ENCODE data around the gene PHLDA2. TPM values are rescaled to one million over a fixed set of nuclear protein-coding genes. Genes with fewer than 3 reads are reported as not detected.

The PHLDA2 gene
- total and polyA plus RNA-seq, 9 of the 15 experiments (the other 6 are each of a cell fraction or from before 2014, with no cell fraction given) = 0.43 to 42.4 (median 4.7) TPM

GRCh38 chr11:2888266-2888968, 40.8 kb downstream of the PHLDA2 start (continued):
- peak; percentile 53; the same call in 1 of the 2 replicates for TF ChIP-seq JUND (IDR thresholded peaks at IDR 0.05; ENCODE audit: borderline replicate concordance, low read depth, low read length)
- TF ChIP-seq JUND (tag; IDR thresholded peaks at IDR 0.05; ENCODE audit: borderline replicate concordance, low read depth, low read length) = no peak; the same call in 2 of the 3 replicates
- TF ChIP-seq CXXC5 (CRISPR knock-in tag; IDR thresholded peaks at IDR 0.05) = peak; percentile 50; the same call in 1 of the 2 replicates
- peak; percentile 56 for TF ChIP-seq EGR1 (conservative IDR thresholded peaks at IDR 0.05)
- peak; percentile 29; the same call in 1 of the 2 replicates for TF ChIP-seq ATF7 (IDR thresholded peaks at IDR 0.05)
- peak; percentile 95 for TF ChIP-seq REST (IDR thresholded peaks at IDR 0.05; ENCODE audit: borderline replicate concordance)
- TF ChIP-seq REST (CRISPR knock-in tag; IDR thresholded peaks at IDR 0.05; ENCODE audit: low read depth) = no peak
- TF ChIP-seq CC2D1A (IDR thresholded peaks at IDR 0.05) = peak; percentile 80; the same call in 1 of the 2 replicates
- TF ChIP-seq, protein P1, sequence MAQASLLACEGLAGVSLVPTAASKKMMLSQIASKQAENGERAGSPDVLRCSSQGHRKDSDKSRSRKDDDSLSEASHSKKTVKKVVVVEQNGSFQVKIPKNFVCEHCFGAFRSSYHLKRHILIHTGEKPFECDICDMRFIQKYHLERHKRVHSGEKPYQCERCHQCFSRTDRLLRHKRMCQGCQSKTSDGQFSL (CRISPR knock-in tag; IDR thresholded peaks at IDR 0.05) = peak; percentile 31; the same call in 1 of the 2 replicates
- TF ChIP-seq, protein P1 (tag; IDR thresholded peaks at IDR 0.05) = no peak
- TF ChIP-seq CTBP1 (IDR thresholded peaks at IDR 0.05; ENCODE audit: borderline replicate concordance) = peak; percentile 47; the same call in 1 of the 2 replicates
- no peak for TF ChIP-seq ZNF512 (tag; IDR thresholded peaks at IDR 0.05)
- TF ChIP-seq YY1 (IDR thresholded peaks at IDR 0.05; ENCODE audit: borderline replicate concordance in 1 of 3, control insufficient read depth in 1 of 3, extremely low read depth in 1 of 3, insufficient read depth in 3 of 3, insufficient read length in 1 of 3, insufficient replicate concordance in 2 of 3, low read depth in 1 of 3, low read length in 2 of 3) = peak in 1 of 3 experiments; percentile 37
- peak; percentile 94 for TF ChIP-seq ARID2 (IDR thresholded peaks at IDR 0.05)
- TF ChIP-seq SP1 (CRISPR knock-in tag; IDR thresholded peaks at IDR 0.05) = peak; percentile 47; the same call in 1 of the 2 replicates
- peak; percentile 28 to 71; a peak in 1 of 4 replicates for TF ChIP-seq MAZ (CRISPR knock-in tag; conservative IDR thresholded peaks at IDR 0.05 in 1 of 2, IDR thresholded peaks at IDR 0.05 in 1 of 2)

All from K562 (cell line).